Retinal pigment epithelial cell (primary cell): ENCODE measurements around the gene PHF2.

Experiments used
- DNase-seq: peaks from one replicate; pipeline ENCODE4 v3.0.0-alpha.2; 2010; ENCODE audit warnings: low read depth
- H3K4me3 ChIP-seq: 2 replicates; pipeline ENCODE4 v1.5.1; 2011; ENCODE audit warnings: mild to moderate bottlenecking, low read length, control low read depth, moderate library complexity
- CTCF ChIP-seq: conservative IDR thresholded peaks from 2 replicates; pipeline ENCODE4 v1.5.1; 2011; ENCODE audit warnings: low read depth, low read length, control low read depth, inconsistent platforms

PHF2 gene

GRCh38 chr9:93612052-93612795, 35.8 kb downstream of the PHF2 start:
- TF ChIP-seq CTCF = no peak
- H3K4me3 ChIP-seq = no peak overlapping the region
- no peak for DNase-seq

DNA sequence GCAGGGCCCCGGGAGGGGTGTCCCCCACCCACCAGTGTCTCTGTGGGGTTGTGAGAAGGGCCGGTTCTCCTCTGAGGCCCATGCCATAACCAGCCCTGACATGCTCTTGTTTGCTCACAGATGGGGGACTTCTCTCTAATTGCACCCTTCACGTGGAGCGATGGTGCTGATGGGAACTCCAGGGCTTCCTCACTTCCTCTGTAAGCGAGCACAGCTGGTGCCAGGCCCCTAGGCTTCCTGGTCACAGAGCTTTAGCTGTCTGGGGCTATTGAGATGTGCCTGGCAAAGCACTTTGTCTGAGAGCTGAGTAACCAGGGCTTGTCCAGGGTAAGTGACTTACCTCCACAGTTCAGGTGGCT, 36.4 kb downstream of the PHF2 start:
- DNase-seq = no peak
- H3K4me3 ChIP-seq = no peak overlapping the region
- no peak for TF ChIP-seq CTCF

DNA sequence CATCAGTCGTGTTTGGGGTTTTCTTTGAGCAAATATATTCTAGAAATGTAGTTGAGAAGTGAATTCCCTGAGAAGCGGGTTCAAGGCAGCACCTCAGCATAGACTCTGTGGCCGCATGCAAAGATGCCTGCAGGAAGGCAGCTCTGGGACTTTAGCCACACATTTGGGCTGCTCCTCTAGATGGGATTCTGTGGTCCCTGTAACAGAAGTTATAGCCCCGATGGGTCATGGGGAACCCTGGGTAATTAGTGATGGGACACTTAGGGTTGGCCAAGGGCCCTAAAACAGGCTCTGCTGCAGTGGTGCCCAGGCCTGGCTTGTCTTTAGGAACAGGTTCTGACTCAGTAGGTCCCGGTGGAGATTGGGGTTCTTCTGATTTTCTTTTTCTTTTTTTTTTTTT, 36.8 kb downstream of the PHF2 start:
- no peak overlapping the region for H3K4me3 ChIP-seq
- no peak for DNase-seq
- TF ChIP-seq CTCF = no peak

DNA sequence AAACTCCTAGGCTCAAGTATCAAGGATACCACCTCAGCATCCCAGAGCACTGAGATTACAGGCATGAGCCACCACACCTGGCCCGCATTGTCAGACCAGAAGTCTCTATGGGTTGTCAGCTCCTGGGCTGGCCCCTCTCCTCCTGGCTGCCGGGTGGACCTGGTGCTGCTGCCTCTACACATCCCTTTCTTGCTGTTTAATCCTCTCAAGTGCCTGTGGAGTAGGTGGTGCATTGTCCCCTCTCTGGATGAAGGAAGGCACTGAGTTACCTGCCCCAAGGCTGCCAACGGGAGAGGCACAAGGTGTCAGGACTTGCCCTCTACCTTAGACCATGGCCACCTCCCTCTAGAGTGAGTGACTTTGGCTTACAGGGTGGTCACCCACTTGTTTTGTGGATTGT, 37.4 kb downstream of the PHF2 start:
- H3K4me3 ChIP-seq = no peak overlapping the region
- no peak for DNase-seq
- TF ChIP-seq CTCF = no peak

DNA sequence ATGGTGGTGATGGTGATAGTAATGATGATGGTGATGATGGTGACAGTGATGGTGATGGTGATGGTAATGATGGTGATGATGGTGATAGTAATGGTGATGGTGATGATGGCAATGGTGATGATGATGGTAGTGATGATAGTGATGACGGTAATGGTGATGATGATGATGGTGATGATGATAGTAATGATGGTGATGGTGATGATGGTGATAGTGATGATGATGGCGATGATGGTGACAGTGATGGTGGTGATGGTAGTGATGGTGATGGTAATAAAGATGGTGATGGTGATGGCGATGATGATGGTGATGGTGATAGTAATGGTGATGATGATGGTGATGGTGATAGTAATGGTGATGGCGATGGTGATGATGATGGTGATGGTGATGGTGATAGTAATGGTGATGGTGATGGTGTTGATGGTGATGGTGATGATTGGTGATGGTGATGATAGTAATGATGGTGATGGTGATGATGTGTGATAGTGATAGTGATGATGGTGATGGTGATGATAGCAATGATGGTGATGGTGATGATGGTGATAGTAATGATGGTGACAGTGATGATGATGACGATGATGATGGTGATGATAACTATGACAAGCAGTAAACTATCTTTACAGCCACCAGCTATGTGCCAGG, 38.6 kb downstream of the PHF2 start:
- no peak for DNase-seq
- TF ChIP-seq CTCF = no peak
- H3K4me3 ChIP-seq = no peak overlapping the region

DNA sequence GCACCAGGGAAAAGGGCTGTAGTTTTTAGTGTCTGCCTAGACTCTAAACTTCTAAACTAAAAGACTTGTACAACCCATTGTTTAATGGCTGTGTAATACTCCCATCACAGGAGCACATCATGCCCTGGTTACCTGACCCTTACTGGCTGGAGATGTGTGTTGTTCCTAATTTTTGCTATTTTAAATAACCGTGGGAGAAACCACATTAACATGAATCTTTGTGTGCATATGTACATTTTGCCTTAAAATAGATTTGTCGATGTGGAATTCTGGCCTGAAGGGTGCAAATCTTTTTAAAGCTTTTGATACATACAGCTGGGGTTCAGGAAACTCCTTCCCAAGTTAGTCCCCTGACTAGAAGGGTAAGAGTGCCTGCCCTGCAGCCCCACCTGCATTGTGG, 39.7 kb downstream of the PHF2 start:
- no peak overlapping the region for H3K4me3 ChIP-seq
- TF ChIP-seq CTCF = no peak
- no peak for DNase-seq

DNA sequence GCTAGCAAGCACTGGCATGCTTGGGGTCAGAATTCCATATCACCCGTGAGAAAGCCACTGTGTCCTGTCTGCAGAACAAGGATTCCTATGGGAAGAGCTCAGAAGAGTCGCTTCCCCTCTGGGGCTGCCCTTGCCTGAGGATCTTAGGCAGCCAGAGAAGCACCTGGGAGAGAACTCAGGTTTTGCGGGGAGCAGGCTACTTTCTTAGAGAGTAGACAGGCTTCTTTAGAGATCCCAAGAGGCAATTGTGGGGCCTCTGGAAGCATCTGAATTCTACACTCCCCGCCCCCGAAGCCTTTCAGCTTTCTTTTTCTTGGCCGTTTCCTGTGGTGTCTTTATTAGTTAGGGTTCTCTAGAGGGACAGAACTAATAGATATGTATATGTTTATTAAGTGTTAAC, 40.9 kb downstream of the PHF2 start:
- no peak for DNase-seq
- H3K4me3 ChIP-seq = no peak overlapping the region
- TF ChIP-seq CTCF = no peak
